VCaP (cell line): ENCODE data around the gene SORCS3.

Source experiments
- H3K27ac ChIP-seq: fragments of 450-650 bp; 2 replicates; pipeline ENCODE4 v1.5.1; 2017
- CTCF ChIP-seq: fragments of 450-650 bp; conservative IDR thresholded peaks from 2 replicates; pipeline ENCODE4 v1.5.1; 2017; ENCODE audit warnings: mild to moderate bottlenecking, moderate library complexity

Gene SORCS3

GRCh38 chr10:105113666-105114065, 472.6 kb downstream of the SORCS3 start:
- no peak for TF ChIP-seq CTCF
- H3K27ac ChIP-seq, result no peak overlapping the region

- no peak for TF ChIP-seq CTCF
- H3K27ac ChIP-seq, result no peak overlapping the region
Observed at GRCh38 chr10:105121743-105122142, 480.7 kb downstream of the SORCS3 start.

- H3K27ac ChIP-seq, result no peak overlapping the region
- no peak for TF ChIP-seq CTCF
Observed at GRCh38 chr10:105128111-105128510, 487.0 kb downstream of the SORCS3 start.

- TF ChIP-seq CTCF, result no peak
- no peak overlapping the region for H3K27ac ChIP-seq
Observed at GRCh38 chr10:105138358-105138757, 497.3 kb downstream of the SORCS3 start.

GRCh38 chr10:105139363-105139896, 498.3 kb downstream of the SORCS3 start:
- H3K27ac ChIP-seq, result no peak overlapping the region
- no peak for TF ChIP-seq CTCF

- no peak for TF ChIP-seq CTCF
- H3K27ac ChIP-seq, result no peak overlapping the region
Observed at GRCh38 chr10:105140600-105140999, 499.5 kb downstream of the SORCS3 start.

GRCh38 chr10:105145711-105146110, 504.6 kb downstream of the SORCS3 start:
- no peak for TF ChIP-seq CTCF
- no peak overlapping the region for H3K27ac ChIP-seq
